A673 (cell line): ENCODE measurements around the gene SLC2A4. TPM values are rescaled to one million over a fixed set of nuclear protein-coding genes. Genes with fewer than 3 reads are reported as not detected.
"Not testable (repeated sequence)": the region's sequence is repeated elsewhere in the genome, so short reads cannot be mapped to it uniquely, and the experiment has no call there.

Experiments used
- BruUV-seq: library from RNA; stranded (reverse); fragments of 400-500 nt; replicated peaks from 2 replicates; lab custom pipeline; 2021; lab: Mats Ljungman, UMichigan
- CTCF ChIA-PET: fragments of 300-600 bp; sonication (Branson Sonifier 250); formaldehyde crosslinking; loops from one replicate; lab custom pipeline; 2022; ENCODE audit warnings: antibody characterized with exemption; lab: Charles Lee
- POLR2A ChIA-PET: fragments of 300-600 bp; sonication (Branson Sonifier 250); formaldehyde crosslinking; loops from one replicate; lab custom pipeline; 2022; ENCODE audit warnings: antibody characterized with exemption; ENCODE audit not compliant: low non-redundant PET; lab: Charles Lee
- DNase-seq: peaks from one replicate; pipeline ENCODE4 v3.0.0-alpha.2; 2015; ENCODE audit warnings: low spot score
- H3K27ac ChIP-seq: fragments of 200-600 bp; sonication (generic); 2 replicates; pipeline ENCODE4 v1.5.1; 2016; ENCODE audit warnings: mixed run types, low read depth, mild to moderate bottlenecking, mixed read lengths, antibody characterized with exemption, low read length; ENCODE audit not compliant: poor library complexity, severe bottlenecking
- H3K27me3 ChIP-seq: fragments of 200-600 bp; sonication (generic); replicated peaks from 2 replicates; pipeline ENCODE4 v1.6.1; 2017; ENCODE audit warnings: mixed run types, low read depth, mild to moderate bottlenecking, mixed read lengths, antibody characterized with exemption, low read length; ENCODE audit not compliant: insufficient read depth, poor library complexity
- H3K36me3 ChIP-seq: fragments of 200-600 bp; sonication (generic); 2 replicates; pipeline ENCODE4 v1.6.1; 2016; ENCODE audit warnings: mixed run types, mild to moderate bottlenecking, mixed read lengths, antibody characterized with exemption, low read length; ENCODE audit not compliant: insufficient read depth, poor library complexity, severe bottlenecking
- H3K4me1 ChIP-seq: fragments of 200-600 bp; sonication (generic); 2 replicates; pipeline ENCODE4 v1.6.1; 2017; ENCODE audit warnings: mixed run types, mild to moderate bottlenecking, mixed read lengths, antibody characterized with exemption, low read length; ENCODE audit not compliant: insufficient read depth, poor library complexity, severe bottlenecking
- H3K4me3 ChIP-seq: fragments of 200-600 bp; sonication (generic); 2 replicates; pipeline ENCODE4 v1.5.1; 2016; ENCODE audit warnings: low read depth, mixed run types, mild to moderate bottlenecking, mixed read lengths, low read length; ENCODE audit not compliant: poor library complexity, severe bottlenecking
- H3K9me3 ChIP-seq: fragments of 200-600 bp; sonication (generic); 2 replicates; pipeline ENCODE4 v1.6.1; 2016; ENCODE audit warnings: mixed run types, low read depth, mild to moderate bottlenecking, mixed read lengths, antibody characterized with exemption, low read length; ENCODE audit not compliant: poor library complexity, severe bottlenecking
- EZH2 ChIP-seq: fragments of 200-600 bp; sonication (generic); IDR thresholded peaks from 2 replicates; pipeline ENCODE4 v1.6.1; 2017; ENCODE audit warnings: borderline replicate concordance, low read depth, mild to moderate bottlenecking, mixed read lengths, antibody characterized with exemption, low read length; ENCODE audit not compliant: poor library complexity, severe bottlenecking
- intact Hi-C: fragments of 100-400 bp; cut with micrococcal nuclease; formaldehyde crosslinking; loops from one replicate; pipeline ENCODE4 v1.10.0; 2022; ENCODE audit not compliant: unreplicated experiment
- total RNA-seq: library from RNA; stranded (reverse); gene quantifications from 2 replicates; pipeline ENCODE4 v1.2.3, GENCODE V29; 2021
- TF ChIP-seq, protein P1 (sequence below): fragments of 300-800, 200-600 bp; sonication (generic); conservative IDR thresholded peaks from 2 replicates; pipeline ENCODE4 v1.5.1; 2017; ENCODE audit warnings: low read depth, mild to moderate bottlenecking, antibody characterized with exemption, low read length, moderate library complexity, mixed read lengths

SLC2A4 gene
- total RNA-seq, 1 experiment from 2014 or later, result 0.67 TPM

DNA sequence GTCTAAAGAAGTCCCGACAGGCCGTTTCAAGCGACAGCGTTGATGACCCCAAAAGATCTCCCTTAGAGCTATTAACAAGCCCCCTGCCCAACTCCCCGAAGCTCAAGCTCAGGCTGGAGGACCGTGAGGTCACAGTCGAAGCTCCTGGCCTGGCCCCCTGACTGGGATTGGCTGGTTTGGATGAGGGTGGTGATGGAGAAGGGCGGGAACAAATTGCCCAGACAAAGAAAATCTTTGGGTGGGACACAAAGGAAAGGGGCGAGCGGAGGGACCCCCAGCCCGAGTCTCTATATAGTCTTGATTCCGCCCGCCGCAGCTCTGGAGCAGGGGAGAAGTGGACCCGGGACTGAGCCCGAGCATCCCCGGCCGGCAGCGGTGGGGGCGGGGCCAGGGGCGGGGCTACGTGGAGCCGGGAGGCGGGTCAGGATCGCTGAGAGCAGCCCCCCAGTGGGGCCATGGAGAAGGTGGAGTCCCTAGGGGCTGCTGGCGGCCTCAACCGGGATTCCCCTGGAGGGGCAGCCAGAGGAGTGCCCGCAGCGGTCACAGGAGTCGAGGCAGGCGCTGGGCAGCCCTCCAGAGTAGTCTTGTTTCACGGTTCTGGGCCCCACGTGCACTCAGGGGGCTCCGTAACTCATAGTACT lies 48.6 kb downstream of the SLC2A4 start:
- intact Hi-C loops, result loop anchor here (1.0 kb wide), 1 partner anchor 50 kb away; no protein-coding TSS in a partner anchor
- no peaks in the 10 kb centered on the region for H3K27me3 ChIP-seq
- DNase-seq, result peak; percentile 92
- no peaks in the 10 kb centered on the region for H3K9me3 ChIP-seq
- TF ChIP-seq, protein P1, sequence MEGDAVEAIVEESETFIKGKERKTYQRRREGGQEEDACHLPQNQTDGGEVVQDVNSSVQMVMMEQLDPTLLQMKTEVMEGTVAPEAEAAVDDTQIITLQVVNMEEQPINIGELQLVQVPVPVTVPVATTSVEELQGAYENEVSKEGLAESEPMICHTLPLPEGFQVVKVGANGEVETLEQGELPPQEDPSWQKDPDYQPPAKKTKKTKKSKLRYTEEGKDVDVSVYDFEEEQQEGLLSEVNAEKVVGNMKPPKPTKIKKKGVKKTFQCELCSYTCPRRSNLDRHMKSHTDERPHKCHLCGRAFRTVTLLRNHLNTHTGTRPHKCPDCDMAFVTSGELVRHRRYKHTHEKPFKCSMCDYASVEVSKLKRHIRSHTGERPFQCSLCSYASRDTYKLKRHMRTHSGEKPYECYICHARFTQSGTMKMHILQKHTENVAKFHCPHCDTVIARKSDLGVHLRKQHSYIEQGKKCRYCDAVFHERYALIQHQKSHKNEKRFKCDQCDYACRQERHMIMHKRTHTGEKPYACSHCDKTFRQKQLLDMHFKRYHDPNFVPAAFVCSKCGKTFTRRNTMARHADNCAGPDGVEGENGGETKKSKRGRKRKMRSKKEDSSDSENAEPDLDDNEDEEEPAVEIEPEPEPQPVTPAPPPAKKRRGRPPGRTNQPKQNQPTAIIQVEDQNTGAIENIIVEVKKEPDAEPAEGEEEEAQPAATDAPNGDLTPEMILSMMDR, result no peak
- TF ChIP-seq EZH2, result no peak
- peak overlapping the region; percentile 88 for H3K27ac ChIP-seq
- H3K4me3 ChIP-seq, result peak overlapping the region; percentile 92
- BruUV-seq, result no TSS peak
- peaks cover 19% of the 10 kb centered on the region for H3K4me1 ChIP-seq
- ChIA-PET POLR2A (interaction anchor here (0.6 to 1.6 kb wide), 3 partner anchors 74 to 504 kb away, joined by 3 to 5 read pairs (median 4); partner anchors contain the start of genes KDM6B and TMEM256), CTCF (interaction anchor here (0.6 to 1.5 kb wide), 7 partner anchors 14 to 230 kb away, joined by 3 to 6 read pairs (median 3); no protein-coding TSS in a partner anchor)
- peaks cover 14% of the 10 kb centered on the region for H3K36me3 ChIP-seq

GRCh38 chr17:7330638-7331015 lies 49.1 kb downstream of the SLC2A4 start:
- H3K4me3 ChIP-seq, result peak overlapping the region; percentile 92
- no peaks in the 10 kb centered on the region for H3K27me3 ChIP-seq
- H3K27ac ChIP-seq, result peak overlapping the region; percentile 88
- TF ChIP-seq EZH2, result no peak
- TF ChIP-seq, protein P1, result no peak
- POLR2A ChIA-PET, result no interaction called here
- H3K4me1 ChIP-seq, result peaks cover 19% of the 10 kb centered on the region
- BruUV-seq, result no TSS peak
- DNase-seq, result no peak
- peaks cover 9% of the 10 kb centered on the region for H3K36me3 ChIP-seq
- no peaks in the 10 kb centered on the region for H3K9me3 ChIP-seq
- intact Hi-C loops, result no loop called here
- CTCF ChIA-PET, result interaction anchor here (0.6 kb wide), 1 partner anchor 116 kb away, joined by 3 read pairs; no protein-coding TSS in a partner anchor

GRCh38 chr17:7332111-7332510 lies 50.6 kb downstream of the SLC2A4 start:
- intact Hi-C loops, result no loop called here
- TF ChIP-seq, protein P1, result no peak
- no peak for TF ChIP-seq EZH2
- CTCF ChIA-PET, result no interaction called here
- Histone ChIP-seq H3K27me3 (no peaks in the 10 kb centered on the region), H3K4me3 (no peak overlapping the region), H3K27ac (no peak overlapping the region), H3K4me1 (peaks cover 19% of the 10 kb centered on the region), H3K9me3 (no peaks in the 10 kb centered on the region), H3K36me3 (no peaks in the 10 kb centered on the region)
- no peak for DNase-seq
- POLR2A ChIA-PET, result no interaction called here
- no TSS peak for BruUV-seq

DNA sequence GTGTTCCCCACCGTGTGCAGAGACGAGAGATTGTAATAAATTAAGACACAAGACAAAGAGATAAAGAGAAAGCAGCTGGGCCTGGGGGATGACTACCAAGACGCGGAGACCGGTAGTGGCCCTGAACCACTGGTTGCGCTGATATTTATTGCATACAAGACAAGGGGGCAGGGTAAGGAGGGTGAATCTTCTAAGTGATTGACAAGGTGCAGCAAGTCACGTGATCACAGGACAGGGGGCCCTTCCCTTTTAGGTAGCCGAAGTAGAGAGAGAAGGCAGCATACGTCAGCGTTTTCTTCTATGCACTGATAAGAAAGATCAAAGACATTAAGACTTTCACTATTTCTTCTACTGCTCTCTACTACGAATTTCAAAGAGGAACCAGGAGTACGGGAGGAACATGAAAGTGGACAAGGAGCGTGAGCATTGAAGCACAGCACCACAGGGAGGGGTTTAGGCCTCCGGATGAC lies 51.1 kb downstream of the SLC2A4 start:
- H3K27ac ChIP-seq, H3K4me3 ChIP-seq, POLR2A ChIA-PET, H3K36me3 ChIP-seq, intact Hi-C loops, DNase-seq, H3K9me3 ChIP-seq, H3K27me3 ChIP-seq, CTCF ChIA-PET, BruUV-seq: not testable (repeated sequence)
- peaks cover 15% of the 10 kb centered on the region for H3K4me1 ChIP-seq
